ENCODE results near the gene CCND3. TPM values are rescaled to one million over a fixed set of nuclear protein-coding genes. Genes with fewer than 3 reads are reported as not detected.

Gene CCND3
- total RNA-seq, result 34.8 and 55.0 TPM in 2 replicates

GRCh38 chr6:41941280-41942066, at the start of gene CCND3:
CCND3 (minus strand) TSS chr6:41941808; CDS start chr6:41941649, 159 bp downstream.

DNA sequence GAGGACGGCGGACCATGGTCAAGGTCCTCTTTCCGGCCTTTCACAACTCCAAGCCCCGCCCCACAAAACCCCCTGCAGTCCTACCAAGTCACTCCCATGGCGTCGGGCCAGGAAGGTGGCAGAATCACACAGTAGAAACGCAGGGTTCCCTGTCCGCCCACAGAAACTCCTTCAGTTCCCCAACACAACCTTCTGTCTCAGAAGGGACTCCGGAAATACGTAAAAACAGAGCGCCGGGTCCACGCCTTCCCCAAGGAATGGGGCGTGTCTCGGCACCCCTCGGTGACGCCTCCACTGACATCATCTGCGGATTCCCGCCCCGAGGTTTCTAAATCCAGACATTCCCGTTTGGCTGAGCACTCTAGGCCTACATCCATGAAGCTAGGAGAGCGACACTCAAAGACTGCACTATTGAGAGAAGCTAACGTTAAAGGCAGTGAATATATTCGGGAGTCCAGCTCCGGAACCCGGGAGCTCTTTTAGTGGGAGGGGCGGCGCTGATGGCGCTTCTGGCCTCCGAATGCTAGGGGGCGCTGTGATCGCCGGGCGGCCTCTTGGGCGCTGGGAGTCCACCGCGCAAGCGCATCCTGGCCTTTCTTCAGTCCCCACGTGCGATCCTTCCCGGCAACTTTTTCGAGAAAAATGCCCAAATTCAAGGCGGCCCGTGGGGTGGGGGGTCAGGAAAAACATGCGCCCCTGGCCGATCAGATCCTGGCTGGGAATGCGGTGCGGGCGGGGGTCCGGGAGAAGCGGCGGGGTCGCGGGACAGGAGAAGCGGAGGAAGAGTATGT, 20.5 kb downstream of the CCND3 start, which contains the start of the genes BYSL and MED20:
Gene BYSL (plus strand): TSS at position 579 of the 791 bp plus-strand sequence. CDS start 64 bp downstream, at position 643.
Gene MED20 (minus strand): TSS at position 219 of the 791 bp plus-strand sequence. CDS start 121 bp downstream, at position 98.

DNA sequence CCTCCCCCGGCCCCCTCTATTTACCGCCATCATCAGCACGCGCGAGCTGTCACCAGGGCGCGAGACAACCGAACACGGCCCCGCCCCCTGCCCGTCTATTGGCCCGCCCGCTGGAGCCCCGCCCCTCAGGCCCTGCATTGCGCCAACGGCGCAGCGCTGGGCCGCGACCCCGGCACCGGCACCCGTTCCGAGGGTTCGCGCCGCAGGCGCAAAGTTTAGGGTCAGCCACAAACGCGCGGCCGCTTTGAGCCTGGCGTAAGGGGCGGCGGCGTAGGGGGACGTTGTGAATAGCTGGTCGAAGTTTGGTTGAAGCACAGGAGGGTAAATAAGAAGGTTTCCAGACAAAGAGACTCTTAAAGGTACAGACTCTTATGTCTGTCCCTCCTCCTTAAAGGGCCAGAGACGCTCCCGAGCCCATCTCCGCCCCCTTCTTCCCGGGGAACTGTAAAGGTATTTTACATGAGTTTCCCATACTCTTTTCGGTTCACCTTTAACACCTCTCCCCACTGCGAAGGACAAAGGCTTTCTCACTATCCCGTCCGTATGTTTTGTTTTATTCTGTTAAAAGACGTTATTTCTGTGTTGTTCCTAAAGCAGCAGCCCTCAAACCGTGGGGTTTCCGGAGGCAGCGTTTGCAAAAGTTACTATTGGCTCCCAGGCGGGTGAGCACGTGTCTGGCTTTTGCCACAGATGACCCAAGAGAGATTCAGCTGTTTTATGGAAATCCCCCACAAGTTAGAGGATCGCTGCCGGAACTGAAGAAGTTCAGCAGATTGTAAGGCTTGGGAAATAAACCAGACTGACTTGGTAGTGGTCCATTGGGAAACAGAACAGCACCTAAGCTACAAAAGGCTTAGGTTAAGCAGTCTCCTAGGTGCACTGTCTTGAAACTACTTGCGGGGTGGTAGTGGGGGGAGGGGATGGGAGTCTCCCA, 46.0 kb downstream of the CCND3 start, which contains the start of gene USP49:
Gene USP49 (minus strand): TSS at position 76 of the 934 bp plus-strand sequence. CDS start 88,392 bp downstream, outside the sequence.

Other genes starting within 250 kb of the CCND3 start
- gene TFEB, start 206.2 kb downstream of the CCND3 start, total RNA-seq, result 2.3 and 4.0 TPM in 2 replicates
- gene PGC, start 194.4 kb downstream of the CCND3 start, total RNA-seq, result not detected in 2 replicates
- 0.32 and 1.1 TPM in 2 replicates for gene FRS3, start 161.9 kb downstream of the CCND3 start, total RNA-seq
- gene PRICKLE4, start 161.0 kb downstream of the CCND3 start, total RNA-seq, result 0.97 and 1.5 TPM in 2 replicates
- gene TOMM6, start 154.1 kb downstream of the CCND3 start, total RNA-seq, result 145 and 163 TPM in 2 replicates
- gene USP49, start 46.4 kb downstream of the CCND3 start, total RNA-seq, result 0.97 and 2.7 TPM in 2 replicates
- 34.1 and 54.7 TPM in 2 replicates for gene MED20, start 20.7 kb downstream of the CCND3 start, total RNA-seq
- gene BYSL, start 20.3 kb downstream of the CCND3 start, total RNA-seq, result 25.5 and 30.5 TPM in 2 replicates
- 15.6 and 28.4 TPM in 2 replicates for gene TAF8, start 108.7 kb upstream of the CCND3 start, total RNA-seq
- under 0.01 TPM in 1 of 2 replicates, not detected in the other for gene C6orf132, start 200.8 kb upstream of the CCND3 start, total RNA-seq
- not detected in 2 replicates for gene GUCA1A, start 231.6 kb upstream of the CCND3 start, total RNA-seq